ENCODE measurements around the gene ARHGEF40. TPM values are rescaled to one million over a fixed set of nuclear protein-coding genes. Genes with fewer than 3 reads are reported as not detected.

The ARHGEF40 gene
- total RNA-seq, 1 donor from 2014 or later, result 28.5 TPM

DNA sequence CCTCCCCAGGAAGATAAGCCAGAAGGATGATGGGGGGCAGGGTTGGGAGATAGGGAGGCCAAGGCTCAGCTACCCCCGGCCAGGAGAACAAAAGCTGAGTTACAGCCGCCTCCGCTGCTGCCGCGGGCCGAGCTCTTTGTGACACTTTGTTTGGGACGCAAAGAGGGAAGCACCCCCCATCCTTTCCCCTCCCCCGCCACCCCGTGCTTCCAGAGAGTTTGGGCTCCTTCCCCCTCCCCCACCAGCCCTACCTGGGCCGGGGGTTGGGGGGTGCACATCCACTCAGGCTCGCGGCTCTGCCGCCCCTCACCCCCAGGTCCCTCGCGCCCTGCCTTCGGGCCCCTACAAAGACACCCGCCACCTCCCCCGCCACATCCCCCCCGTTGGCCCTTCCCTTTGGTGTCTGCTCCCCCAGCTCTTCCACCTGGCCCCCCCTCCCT is 27.6 kb downstream of the ARHGEF40 start:
- no peaks in the 10 kb centered on the region for H3K9me3 ChIP-seq
- peak overlapping the region; percentile 75 for H3K27ac ChIP-seq
- intact Hi-C loops (cut with DNase I), result loop anchor here (5.0 kb wide), 1 partner anchor 75 kb away; no protein-coding TSS in a partner anchor
- H3K27me3 ChIP-seq (ENCODE audit: low read depth), result no peaks in the 10 kb centered on the region
- ATAC-seq (peak; percentile 6 to 27), DNase-seq (peak; percentile 64)
- peaks cover 10% of the 10 kb centered on the region for H3K36me3 ChIP-seq
- TF ChIP-seq, protein P1, sequence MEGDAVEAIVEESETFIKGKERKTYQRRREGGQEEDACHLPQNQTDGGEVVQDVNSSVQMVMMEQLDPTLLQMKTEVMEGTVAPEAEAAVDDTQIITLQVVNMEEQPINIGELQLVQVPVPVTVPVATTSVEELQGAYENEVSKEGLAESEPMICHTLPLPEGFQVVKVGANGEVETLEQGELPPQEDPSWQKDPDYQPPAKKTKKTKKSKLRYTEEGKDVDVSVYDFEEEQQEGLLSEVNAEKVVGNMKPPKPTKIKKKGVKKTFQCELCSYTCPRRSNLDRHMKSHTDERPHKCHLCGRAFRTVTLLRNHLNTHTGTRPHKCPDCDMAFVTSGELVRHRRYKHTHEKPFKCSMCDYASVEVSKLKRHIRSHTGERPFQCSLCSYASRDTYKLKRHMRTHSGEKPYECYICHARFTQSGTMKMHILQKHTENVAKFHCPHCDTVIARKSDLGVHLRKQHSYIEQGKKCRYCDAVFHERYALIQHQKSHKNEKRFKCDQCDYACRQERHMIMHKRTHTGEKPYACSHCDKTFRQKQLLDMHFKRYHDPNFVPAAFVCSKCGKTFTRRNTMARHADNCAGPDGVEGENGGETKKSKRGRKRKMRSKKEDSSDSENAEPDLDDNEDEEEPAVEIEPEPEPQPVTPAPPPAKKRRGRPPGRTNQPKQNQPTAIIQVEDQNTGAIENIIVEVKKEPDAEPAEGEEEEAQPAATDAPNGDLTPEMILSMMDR (IDR thresholded peaks at IDR 0.05), result no peak
- peak overlapping the region; percentile 50 for H3K4me3 ChIP-seq
- H3K4me1 ChIP-seq, result peaks cover 26% of the 10 kb centered on the region

DNA sequence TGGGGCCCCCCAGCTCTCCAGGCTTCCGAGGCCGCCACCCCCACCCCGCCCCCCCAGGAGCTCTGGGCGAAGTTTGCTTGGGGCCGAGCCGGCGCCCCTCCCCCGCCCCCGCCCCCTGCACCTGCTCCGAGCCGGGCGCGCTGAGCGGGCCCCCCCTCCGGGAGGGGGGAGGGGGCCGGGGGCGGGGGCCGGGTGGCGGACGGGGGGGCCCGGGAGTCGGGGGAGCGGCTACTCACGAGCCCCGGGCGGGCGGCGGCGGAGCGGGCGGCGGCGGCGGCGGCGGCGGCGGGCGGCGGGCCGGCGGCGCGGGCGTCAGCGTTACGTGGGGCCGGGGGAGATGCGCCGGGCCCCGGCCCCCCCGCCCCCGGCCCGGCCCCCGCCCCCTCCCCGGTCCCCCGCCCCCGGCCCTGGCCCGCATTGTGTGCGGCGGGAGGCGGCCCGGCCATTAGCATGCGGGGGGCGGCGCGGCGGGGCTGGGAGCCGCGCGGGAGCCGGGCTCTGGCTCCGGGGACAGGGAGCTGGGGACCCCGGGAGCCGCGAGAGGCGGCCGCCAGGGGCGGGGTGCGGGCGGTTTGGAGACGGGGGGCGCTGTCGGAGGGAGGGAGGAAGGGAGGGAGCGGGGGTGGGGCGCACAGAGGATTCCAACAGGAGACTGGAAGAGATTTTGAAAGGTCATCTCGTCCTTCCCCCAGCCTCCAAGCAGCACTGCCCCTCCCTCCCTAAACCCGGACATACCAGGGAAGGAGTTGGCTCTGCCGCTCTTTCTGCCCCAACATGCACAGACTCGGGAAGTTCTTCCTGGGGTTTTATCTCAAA is 28.2 kb downstream of the ARHGEF40 start, which contains the start of gene ZNF219:
TSS of gene ZNF219 (minus strand) at position 580 of the 816 bp plus-strand sequence. CDS start 5,064 bp downstream, outside the sequence.
- peak; percentile 65 for DNase-seq
- Histone ChIP-seq H3K4me1 (peaks cover 30% of the 10 kb centered on the region), H3K4me3 (peak within 1 kb of the TSS; percentile 62), H3K27ac (peak within 1 kb of the TSS; percentile 83), H3K36me3 (peaks cover 4% of the 10 kb centered on the region), H3K9me3 (no peaks in the 10 kb centered on the region), H3K27me3 (ENCODE audit: low read depth) (no peaks in the 10 kb centered on the region)
- intact Hi-C loops (cut with DNase I), result loop anchor here (5.0 kb wide), 1 partner anchor 76 kb away; no protein-coding TSS in a partner anchor
- TF ChIP-seq, protein P1 (IDR thresholded peaks at IDR 0.05), result no peak
- peak; percentile 46 to 56 for ATAC-seq

DNA sequence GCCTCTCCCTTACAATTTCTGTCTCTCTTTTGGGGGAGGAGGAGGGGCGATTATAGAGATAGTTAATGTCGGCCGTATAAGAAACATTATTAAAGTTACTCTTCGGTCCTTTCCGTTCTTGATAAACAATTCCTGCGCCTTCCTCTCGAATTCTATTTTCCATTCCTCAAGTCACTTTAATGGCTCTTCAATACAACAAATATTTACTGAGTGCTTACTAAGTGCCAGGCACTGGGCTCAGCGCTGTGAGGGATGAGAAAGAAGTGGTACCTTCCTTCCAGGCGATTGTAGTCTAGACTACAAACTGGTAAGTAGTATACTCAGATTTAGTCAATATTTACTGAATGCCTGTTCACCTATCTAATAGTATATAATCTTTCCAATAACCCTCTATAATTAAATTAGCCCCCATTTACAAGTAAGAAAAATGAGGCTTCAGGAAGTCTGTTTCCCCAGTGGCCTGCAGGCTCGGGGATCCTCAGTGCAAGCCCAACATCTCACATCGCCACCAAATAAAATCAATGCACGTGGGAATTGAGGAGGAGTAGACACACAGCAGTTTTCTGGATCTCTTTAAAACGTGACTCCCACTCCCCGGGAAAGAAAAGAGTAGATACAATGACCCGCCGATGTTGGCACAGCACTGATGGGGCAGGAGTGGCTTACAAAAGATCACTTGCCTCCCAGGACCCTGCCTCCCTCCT is 28.9 kb downstream of the ARHGEF40 start:
- ATAC-seq (peak in 1 of 2 donors; percentile 20), DNase-seq (no peak)
- TF ChIP-seq, protein P1 (IDR thresholded peaks at IDR 0.05), result no peak
- Histone ChIP-seq H3K4me3 (peak overlapping the region; percentile 62), H3K36me3 (no peaks in the 10 kb centered on the region), H3K9me3 (no peaks in the 10 kb centered on the region), H3K4me1 (peaks cover 30% of the 10 kb centered on the region), H3K27me3 (ENCODE audit: low read depth) (no peaks in the 10 kb centered on the region), H3K27ac (peak overlapping the region; percentile 83)
- intact Hi-C loops (cut with DNase I), result loop anchor here (5.0 kb wide), 1 partner anchor 77 kb away; no protein-coding TSS in a partner anchor

DNA sequence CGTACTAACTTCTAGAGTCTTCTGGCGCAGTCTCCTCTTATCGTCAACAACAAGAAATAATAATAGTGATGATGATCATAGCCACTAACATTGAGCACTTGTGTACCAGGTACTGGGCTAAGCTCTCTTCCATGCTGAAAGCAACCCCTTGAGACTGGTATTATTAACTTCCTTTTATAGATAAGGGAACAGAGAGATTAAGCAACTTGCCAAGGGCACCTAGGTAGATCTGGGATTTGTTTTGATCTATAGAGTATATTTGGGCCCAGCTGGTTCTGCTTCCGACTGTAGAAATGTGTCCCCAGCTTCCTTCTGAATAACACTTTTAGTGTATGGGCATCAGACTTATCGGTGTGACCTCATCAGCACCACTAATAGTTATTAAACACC is 29.5 kb downstream of the ARHGEF40 start:
- H3K27me3 ChIP-seq (ENCODE audit: low read depth), result no peaks in the 10 kb centered on the region
- ATAC-seq, result no peak
- TF ChIP-seq, protein P1 (IDR thresholded peaks at IDR 0.05), result no peak
- intact Hi-C loops (cut with DNase I), result loop anchor here (5.0 kb wide), 1 partner anchor 77 kb away; no protein-coding TSS in a partner anchor
- H3K36me3 ChIP-seq, result no peaks in the 10 kb centered on the region
- H3K27ac ChIP-seq, result peak overlapping the region; percentile 83
- no peak for DNase-seq
- no peaks in the 10 kb centered on the region for H3K9me3 ChIP-seq
- H3K4me3 ChIP-seq, result peak overlapping the region; percentile 62
- H3K4me1 ChIP-seq, result peaks cover 30% of the 10 kb centered on the region

DNA sequence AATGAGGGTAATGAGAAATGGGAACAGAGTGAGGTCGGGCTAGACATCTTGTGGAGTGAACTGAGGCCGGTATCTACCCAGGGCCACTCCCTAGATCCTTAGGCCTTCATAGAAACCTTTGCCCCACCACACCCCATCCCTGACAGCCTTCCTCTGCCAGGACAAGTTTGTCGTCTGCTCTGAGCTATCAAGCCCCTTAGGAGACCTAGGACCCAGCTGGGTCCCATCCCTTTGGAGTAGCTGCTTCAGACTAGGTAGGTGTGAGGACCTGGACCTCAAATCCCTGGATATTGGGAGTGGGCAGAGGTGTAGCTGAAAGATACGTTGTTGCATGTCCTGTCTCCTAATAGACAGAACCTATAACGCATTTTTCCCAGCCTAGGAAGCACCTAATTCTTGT is 30.8 kb downstream of the ARHGEF40 start, which contains the start of gene TMEM253:
TSS of gene TMEM253 (plus strand) at position 136 of the 400 bp plus-strand sequence. CDS start 278 bp downstream, outside the sequence.
- no peak for ATAC-seq
- TF ChIP-seq, protein P1 (IDR thresholded peaks at IDR 0.05), result no peak

More for the DNA sequence above, 30.8 kb downstream of the ARHGEF40 start, which contains the start of gene TMEM253:
- Histone ChIP-seq H3K36me3 (no peaks in the 10 kb centered on the region), H3K4me1 (peaks cover 36% of the 10 kb centered on the region), H3K27me3 (ENCODE audit: low read depth) (no peaks in the 10 kb centered on the region), H3K27ac (no peak within 1 kb of the TSS), H3K4me3 (no peak within 1 kb of the TSS), H3K9me3 (no peaks in the 10 kb centered on the region)
- no peak for DNase-seq
- intact Hi-C loops (cut with DNase I), result no loop called here
